LNCAP (cell line): ENCODE data around the gene C1QTNF12.

Source experiments
- CTCF ChIP-seq: fragments of 450-650 bp; IDR thresholded peaks from 2 replicates; pipeline ENCODE4 v1.5.1; 2017; ENCODE audit warnings: mild to moderate bottlenecking

The C1QTNF12 gene

GRCh38 chr1:1239614-1240347 is 6.7 kb downstream of the C1QTNF12 start:
- no peak for TF ChIP-seq CTCF

- TF ChIP-seq CTCF, result no peak
These were observed 7.3 kb downstream of the C1QTNF12 start for GRCh38 chr1:1239227-1239613.

DNA sequence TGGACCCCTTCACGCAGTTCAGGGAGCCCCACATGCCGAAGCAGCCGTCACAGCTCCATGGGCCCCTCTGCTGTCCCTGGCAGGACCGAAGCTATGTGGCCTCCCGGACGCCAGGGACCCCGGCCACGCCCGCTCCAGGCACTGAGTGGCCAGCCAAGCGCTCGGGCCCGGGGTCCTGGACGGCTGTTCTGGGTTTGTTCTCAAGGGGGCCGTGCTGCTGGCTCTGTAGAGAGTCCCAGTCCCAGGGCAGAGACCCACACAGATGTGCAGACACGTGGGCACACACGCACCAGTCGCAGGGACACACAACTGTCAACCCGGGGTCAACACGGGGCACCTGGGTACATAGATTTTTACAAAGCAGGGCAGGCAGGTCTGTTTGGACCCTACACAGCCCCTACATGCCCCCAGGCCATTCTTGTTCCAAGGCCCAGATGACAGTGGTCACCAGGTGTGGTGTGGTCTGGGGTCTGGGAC is 7.8 kb downstream of the C1QTNF12 start:
- TF ChIP-seq CTCF, result no peak

DNA sequence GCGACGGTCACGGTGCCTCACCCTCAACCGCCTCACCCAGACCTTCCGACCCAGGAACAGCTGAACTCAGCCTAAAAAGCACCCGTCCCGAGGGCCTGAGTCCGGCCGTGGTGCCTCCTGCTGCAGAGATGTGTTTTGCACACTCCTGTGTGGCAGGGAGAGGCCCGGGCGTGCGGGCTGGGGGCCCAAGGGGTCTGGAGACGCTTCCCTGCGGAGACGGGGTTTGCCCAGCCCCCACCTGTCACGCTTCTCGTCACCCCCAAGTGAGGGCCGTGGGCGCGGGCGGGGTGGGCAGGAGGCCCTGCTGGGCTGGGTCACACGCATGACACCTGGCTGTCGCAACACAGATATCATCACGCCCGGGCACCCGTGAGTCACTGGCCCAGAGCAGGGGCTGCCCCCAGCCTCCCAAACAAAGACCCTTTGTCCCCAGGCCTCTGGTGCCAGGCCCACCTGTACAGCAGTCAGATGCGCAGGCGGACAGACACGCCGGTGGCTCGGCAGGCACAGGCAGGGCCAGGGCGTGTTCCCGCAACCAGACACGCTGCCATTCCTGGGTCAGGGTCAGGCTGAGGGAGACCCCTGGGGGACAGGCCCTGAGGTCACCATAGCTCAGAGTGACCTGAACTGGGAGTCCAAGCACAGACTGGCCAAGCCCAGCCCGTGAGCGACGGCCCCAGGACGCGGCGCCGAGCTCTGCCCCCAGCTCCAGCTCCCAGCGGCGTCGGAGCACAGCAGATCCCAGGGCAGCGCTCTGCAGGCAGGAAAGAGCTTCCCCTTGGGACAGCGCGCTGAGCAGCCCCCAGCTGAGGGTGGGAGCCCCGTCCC is 8.4 kb downstream of the C1QTNF12 start:
- TF ChIP-seq CTCF, result no peak

GRCh38 chr1:1236945-1237873 is 9.3 kb downstream of the C1QTNF12 start:
- no peak for TF ChIP-seq CTCF

- TF ChIP-seq CTCF, result no peak
These were observed 10.3 kb downstream of the C1QTNF12 start for GRCh38 chr1:1236176-1236763.
